IMR-90 (cell line): ENCODE results near the gene VASN.

Experiments used
- MXI1 ChIP-seq: IDR thresholded peaks from 2 replicates; pipeline ENCODE4 v1.6.1; 2012; ENCODE audit warnings: low read depth, mild to moderate bottlenecking, low read length, moderate library complexity, borderline replicate concordance
- POLR2A ChIP-seq: IDR thresholded peaks from 2 replicates; pipeline ENCODE4 v1.6.1; 2012; ENCODE audit warnings: mild to moderate bottlenecking, low read depth, low read length
- RAD21 ChIP-seq: IDR thresholded peaks from 2 replicates; pipeline ENCODE4 v1.6.1; 2012; ENCODE audit warnings: low read length, improper control_type of control experiment
- TF ChIP-seq, protein P1 (sequence below): conservative IDR thresholded peaks from 2 replicates; pipeline ENCODE4 v1.5.1; 2012; ENCODE audit warnings: mild to moderate bottlenecking, low read depth, low read length, improper control_type of control experiment
- TF ChIP-seq, protein P2 (sequence below): fragments of 150-350 bp; IDR thresholded peaks from 2 replicates; pipeline ENCODE4 v1.6.1; 2017; ENCODE audit warnings: mild to moderate bottlenecking, antibody characterized with exemption, low read length, low read depth

DNA sequence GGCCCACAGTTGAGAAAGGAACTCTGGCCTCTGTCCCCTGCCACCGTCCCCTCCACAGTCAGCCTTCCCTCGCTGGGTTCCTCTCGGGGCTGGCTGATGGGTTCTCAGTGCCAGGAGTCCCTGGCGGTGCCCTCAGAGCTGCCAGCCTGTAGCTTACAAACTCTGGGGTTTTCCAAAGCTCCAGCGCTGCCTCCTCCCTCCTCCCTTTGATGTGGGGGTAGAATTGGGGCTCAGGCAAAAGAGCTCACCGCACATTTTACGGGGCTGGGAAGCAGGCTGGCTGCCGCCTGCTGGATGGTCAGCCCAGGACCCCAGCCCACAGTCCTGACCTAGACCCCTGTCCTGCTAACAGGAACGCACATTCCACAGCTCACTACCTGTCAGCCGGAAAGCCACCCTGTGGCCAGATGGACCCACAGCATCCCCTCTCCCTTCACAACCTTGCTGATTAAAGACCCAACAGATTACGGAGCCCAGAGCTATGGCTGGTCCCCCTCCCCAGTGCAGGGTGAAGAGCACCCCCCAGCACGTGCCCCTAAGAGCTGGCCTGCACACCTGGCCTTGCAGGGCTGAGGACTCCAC, 6.0 kb downstream of the VASN start:
- TF ChIP-seq RAD21 (no peak), POLR2A (no peak), MXI1 (no peak)
- TF ChIP-seq, protein P1, sequence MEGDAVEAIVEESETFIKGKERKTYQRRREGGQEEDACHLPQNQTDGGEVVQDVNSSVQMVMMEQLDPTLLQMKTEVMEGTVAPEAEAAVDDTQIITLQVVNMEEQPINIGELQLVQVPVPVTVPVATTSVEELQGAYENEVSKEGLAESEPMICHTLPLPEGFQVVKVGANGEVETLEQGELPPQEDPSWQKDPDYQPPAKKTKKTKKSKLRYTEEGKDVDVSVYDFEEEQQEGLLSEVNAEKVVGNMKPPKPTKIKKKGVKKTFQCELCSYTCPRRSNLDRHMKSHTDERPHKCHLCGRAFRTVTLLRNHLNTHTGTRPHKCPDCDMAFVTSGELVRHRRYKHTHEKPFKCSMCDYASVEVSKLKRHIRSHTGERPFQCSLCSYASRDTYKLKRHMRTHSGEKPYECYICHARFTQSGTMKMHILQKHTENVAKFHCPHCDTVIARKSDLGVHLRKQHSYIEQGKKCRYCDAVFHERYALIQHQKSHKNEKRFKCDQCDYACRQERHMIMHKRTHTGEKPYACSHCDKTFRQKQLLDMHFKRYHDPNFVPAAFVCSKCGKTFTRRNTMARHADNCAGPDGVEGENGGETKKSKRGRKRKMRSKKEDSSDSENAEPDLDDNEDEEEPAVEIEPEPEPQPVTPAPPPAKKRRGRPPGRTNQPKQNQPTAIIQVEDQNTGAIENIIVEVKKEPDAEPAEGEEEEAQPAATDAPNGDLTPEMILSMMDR = no peak
- TF ChIP-seq, protein P2, sequence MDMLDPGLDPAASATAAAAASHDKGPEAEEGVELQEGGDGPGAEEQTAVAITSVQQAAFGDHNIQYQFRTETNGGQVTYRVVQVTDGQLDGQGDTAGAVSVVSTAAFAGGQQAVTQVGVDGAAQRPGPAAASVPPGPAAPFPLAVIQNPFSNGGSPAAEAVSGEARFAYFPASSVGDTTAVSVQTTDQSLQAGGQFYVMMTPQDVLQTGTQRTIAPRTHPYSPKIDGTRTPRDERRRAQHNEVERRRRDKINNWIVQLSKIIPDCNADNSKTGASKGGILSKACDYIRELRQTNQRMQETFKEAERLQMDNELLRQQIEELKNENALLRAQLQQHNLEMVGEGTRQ = no peak
